NCI-H2227 (cell line): ENCODE data around the gene ATP13A3.

Experiments
- DNase-seq: peaks from one replicate; lab custom pipeline; 2025; ENCODE audit not compliant: unreplicated experiment; lab: John Stamatoyannopoulos, UW

Gene ATP13A3

GRCh38 chr3:194396539-194396858 is 90.3 kb downstream of the ATP13A3 start:
- DNase-seq, result no peak

DNA sequence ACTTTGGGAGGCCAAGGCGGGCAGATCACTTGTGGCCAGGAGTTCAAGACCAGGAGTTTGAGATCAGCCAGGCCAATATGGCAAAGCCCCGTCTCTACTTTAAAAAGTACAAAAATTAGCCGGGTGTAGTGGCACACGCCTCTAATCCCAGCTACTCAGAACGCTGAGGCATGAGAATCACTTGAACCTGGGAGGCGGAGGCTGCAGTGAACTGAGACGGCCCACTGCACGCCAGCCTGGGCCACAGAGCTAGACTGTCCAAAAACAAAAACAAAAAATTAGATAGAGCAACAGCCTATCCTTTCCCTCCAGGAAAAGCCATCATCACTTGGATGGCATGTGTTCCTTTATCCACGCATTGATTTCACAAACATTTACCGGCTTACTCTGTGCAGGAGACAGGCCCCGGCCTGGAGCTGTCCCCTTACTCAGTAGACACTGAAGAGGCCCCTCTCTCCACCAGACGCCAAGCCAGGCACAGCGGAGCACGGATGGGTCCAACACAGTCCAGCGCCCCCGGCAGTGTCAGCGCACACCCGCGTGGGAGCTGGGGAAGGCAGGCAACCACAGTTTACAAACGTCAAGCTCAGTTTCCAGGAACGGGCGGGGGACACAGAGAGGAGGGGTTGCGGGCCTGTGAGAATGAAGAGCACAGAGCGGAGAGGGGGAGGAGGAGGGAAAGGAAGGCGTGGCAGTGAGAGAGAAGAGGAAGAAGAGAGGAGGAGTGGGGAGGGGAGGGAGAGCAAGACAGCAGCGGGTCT is 90.8 kb downstream of the ATP13A3 start:
- no peak for DNase-seq

- peak; percentile 40 for DNase-seq
These were observed 91.6 kb downstream of the ATP13A3 start for GRCh38 chr3:194395212-194395611.

GRCh38 chr3:194392576-194392975 is 94.2 kb downstream of the ATP13A3 start:
- no peak for DNase-seq

- no peak for DNase-seq
These were observed 96.0 kb downstream of the ATP13A3 start for GRCh38 chr3:194390835-194391234.

DNA sequence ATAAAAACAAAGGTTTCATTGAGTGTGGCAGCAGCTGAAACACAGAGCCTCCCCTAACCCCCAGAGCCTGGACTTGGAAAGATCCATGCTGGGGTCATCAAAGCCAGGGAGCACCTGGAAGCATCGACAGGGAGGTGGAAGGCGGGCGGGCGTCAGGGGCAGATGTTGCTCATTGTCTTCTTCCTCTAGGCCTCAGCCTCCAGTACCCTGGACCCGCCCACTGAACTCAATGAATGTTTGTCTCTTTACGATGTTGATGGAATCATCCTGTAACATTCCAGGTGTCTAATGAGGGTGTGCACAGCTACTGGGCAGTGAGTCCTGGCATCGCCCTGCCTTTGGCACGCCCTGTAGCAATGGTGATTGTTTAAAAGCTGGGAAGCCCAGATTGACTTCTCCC is 97.5 kb downstream of the ATP13A3 start:
- DNase-seq, result no peak

- DNase-seq, result no peak
These were observed 98.8 kb downstream of the ATP13A3 start for GRCh38 chr3:194387926-194388418.

DNA sequence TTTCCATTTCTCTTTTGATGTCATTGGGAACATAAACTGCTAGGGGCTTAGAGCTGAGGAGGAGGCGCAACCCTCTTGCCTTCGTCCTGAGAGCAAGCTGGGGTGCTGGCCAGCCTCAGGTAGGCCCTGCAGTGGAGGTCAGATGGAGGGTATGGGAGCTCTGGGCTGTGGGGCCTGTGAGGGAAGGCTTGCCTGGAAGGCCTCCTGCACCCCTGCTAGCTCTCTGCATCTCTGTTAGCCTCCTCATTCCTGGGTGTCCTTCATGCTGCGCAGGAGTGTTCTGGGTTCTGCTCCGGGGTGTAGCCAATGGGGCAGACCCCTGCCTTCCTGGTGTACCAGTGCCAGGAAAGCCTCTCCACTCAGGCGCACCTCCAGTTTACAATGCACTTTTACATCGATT is 99.5 kb downstream of the ATP13A3 start:
- no peak for DNase-seq

DNA sequence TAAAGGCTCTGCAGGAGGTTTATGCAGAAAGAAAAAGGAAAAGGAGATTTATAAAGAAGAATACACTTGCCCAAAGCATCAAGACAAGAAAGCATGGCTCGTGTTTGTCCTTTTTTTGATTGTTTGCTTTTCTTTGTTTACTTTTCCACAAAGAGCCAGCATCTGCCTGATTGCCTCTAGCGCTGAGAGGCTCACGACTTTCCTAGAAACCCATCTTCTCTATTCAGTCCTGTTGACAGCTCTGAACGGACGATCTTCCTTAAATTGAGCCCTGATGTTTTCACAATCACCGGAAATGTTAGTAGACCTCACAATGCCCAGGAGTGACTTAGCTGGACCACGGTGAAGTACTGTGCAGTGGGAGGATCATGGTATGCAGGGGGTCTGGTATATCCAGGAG is 100.2 kb downstream of the ATP13A3 start:
- no peak for DNase-seq

DNA sequence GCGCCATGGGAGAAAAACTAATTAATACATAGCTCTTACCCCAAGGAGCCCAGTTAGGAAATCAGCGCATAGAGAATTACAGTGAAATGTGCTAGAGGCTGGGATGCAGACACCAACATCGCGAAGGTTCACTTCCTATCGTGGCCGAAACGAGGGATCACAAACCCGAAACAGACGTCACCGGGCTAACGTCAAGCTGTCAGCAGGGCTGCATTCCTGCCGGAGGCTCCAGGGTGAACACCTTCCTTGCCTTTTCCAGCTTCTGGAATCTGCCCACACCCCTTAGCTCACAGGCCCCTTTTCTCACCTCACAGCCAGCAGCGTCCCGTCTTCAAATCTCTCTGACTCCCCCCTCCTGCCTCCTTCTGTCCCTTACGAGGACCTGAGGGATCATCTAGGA is 100.7 kb downstream of the ATP13A3 start:
- DNase-seq, result no peak

- DNase-seq, result no peak
These were observed 102.2 kb downstream of the ATP13A3 start for GRCh38 chr3:194384569-194385001.

GRCh38 chr3:194384156-194384555 is 102.6 kb downstream of the ATP13A3 start:
- no peak for DNase-seq

DNA sequence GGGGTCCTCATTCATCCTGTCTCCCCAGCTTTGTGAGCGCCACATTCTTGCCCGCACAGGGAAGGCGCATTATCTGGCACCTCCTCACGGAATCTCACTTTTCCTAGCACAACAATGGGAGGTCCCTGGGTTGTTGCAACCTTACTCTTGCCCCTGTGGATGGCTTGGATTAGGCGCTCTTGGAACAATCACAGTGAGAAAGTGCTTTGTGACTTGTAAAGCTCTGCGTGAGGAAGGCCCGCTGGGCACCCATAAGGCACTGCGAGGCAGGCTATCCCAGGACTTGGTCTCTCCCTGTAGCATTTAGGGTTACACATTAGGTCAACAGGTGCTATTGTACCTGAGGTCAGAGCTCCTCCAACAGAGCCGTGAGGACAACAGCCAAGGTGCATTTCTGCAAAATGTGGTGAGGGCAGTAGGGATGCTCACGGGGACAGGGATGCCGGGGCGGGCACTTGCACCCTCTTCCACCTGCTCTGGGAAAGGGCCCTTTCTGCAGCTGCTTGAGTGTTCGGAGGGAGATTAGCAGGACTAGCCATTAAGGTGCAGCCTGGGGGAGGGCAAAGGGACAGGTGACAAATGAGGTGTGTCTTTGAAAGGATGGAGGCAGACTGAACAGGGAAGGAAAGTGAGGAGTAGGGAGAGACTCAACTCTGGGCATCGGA is 103.4 kb downstream of the ATP13A3 start:
- DNase-seq, result no peak

DNA sequence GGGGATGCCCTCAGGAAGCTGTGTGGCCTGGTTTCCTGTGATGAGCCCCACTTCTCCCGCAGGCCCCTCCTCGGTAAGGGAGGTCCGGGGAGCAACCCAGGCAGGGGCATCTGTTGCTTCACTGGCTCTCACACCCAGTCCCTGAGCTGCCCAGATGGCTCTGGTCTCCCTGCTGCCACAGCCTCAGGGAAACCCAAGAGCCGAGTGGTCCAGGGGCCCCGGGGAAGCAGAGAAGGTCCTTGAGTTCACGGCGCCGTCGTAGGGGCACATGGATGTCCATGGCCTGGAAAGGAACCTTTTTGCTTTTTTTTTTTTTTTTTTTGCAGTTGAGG is 103.9 kb downstream of the ATP13A3 start:
- no peak for DNase-seq

DNA sequence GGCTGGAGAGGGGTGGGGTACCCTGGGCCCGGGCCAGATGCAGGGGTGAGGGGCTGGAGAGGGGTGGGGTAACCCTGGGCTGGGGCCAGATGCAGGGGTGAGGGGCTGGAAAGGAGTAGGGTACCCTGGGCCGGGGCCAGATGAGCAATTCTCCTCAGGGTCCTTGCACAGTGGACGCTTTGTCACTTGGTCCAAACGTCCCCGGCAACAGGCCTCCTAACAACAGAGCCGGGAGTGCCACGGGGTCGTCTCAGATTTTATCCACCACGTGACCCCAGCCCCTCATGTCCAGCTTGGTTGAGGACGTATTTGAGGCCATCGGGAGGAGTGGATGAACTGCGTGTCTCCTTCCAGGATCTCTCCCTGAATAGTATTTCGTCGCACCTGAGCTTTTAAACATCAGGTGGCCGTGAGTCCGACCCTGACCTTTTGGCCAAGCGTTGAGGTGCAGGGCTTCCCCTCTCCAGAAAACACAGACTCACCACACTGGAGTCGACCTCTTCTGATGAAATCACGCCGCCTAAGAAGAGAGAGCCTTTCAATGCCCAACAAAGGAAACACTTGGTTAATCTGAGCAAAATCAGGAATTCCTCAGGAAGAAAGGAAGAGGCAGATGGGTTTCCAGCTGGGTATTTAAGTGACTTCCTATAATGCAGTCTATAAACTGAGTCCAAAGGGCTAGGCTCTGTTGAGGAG is 104.5 kb downstream of the ATP13A3 start:
- DNase-seq, result no peak

DNA sequence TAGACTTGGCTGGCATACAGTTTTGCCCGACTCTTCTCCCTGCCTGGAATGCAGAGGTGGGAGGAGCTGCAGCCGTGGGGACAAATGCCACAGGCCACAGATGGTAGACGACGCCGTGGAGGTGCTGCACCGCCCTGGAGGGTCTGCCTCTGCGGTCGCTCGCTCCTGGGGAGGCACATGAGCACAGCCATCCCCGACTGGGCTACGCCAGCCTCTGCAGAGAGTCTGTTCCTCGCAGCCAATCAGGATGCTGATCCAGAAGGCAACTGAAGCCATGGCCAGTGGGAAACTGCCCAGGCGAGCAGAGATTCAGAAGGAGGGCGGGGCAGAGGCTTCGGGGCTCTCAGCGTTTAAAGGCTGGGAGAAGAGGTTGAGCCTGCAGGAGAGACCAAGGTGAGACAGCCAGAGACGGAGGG is 105.3 kb downstream of the ATP13A3 start:
- peak; percentile 63 for DNase-seq

DNA sequence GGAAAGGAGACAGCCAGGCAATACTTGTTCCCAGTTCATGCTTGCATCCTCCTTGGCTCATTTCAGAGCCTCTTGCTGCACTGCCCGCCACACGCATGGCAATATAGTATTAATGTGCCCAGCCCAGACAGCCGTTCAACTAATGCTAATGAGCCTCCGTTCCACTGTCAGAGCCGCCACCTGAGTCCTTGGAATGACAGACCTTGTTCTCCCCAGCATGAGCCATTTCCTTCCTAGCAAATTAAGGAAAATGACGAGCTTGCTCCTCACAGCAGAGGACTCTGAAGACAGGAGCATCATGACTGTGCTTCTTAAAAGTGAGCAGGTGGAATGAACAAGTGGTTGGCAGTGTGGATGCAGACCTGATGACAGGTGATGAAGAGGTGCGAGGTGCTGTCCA is 106.5 kb downstream of the ATP13A3 start:
- peak; percentile 35 for DNase-seq

GRCh38 chr3:194379651-194380050 is 107.2 kb downstream of the ATP13A3 start:
- DNase-seq, result no peak

DNA sequence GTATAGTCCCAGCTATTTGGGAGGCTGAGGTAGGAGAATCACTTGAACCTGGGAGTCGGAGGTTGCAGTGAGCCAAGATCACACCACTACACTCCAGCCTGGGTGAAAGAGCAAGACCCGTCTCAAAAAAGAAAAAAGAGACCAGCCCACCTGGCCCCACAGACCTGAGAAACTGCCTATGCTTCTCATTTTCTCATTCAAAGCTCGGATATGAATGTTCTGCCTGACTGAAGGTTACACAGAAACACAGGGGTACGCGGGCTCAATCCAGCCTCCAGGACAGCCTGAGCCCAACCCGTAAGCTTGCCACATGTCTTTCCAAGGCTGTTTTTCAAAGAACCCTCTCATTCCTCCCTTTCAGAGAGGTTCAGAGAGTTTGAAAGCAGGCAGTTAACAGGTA is 107.6 kb downstream of the ATP13A3 start:
- no peak for DNase-seq

- DNase-seq, result no peak
These were observed 109.1 kb downstream of the ATP13A3 start for GRCh38 chr3:194377708-194378107.

GRCh38 chr3:194376241-194376560 is 110.6 kb downstream of the ATP13A3 start:
- peak; percentile 34 for DNase-seq
